ENCODE results near the gene TPRG1.

The TPRG1 gene

DNA sequence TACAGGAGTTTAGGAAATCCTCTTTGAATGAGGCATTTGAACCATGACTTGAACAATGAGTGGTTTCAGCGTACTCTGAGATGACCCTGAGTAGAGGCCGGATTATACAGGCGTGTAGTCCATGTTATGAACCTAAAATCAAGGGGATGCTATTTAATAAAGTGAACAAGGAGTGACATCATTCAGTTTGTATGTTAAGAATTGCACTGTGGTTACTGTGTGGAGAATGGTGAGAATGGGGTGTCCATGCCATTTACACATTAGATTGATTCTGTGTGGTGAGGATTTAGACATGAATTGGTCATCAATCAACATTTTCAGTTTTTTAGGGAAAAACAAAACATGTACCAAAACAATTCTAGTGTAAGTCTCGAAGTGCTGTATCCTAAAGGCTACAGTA is 65.8 kb downstream of the TPRG1 start:
- Histone ChIP-seq H3F3A (ENCODE audit: control insufficient read depth, insufficient read depth) (no peaks in the 10 kb centered on the region), H3K36me3 (ENCODE audit: control insufficient read depth, low read length) (no peaks in the 10 kb centered on the region), H3K79me2 (ENCODE audit: control insufficient read depth, low read length) (no peaks in the 10 kb centered on the region), H3K9me2 (replicated peaks; ENCODE audit: control insufficient read depth, low read length) (no peaks in the 10 kb centered on the region), H4K20me1 (ENCODE audit: control insufficient read depth, insufficient read depth, low read depth, low read length) (no peaks in the 10 kb centered on the region), H3K9me3 (ENCODE audit: control insufficient read depth, insufficient read depth, low read length) (no peaks in the 10 kb centered on the region), H3K4me3 (ENCODE audit: low read length) (no peak overlapping the region), H3K4me2 (ENCODE audit: low read length) (no peak overlapping the region), H3K27me3 (ENCODE audit: control insufficient read depth, low read length) (peaks cover 13% of the 10 kb centered on the region), H3K4me1 (ENCODE audit: control insufficient read depth, low read length) (no peaks in the 10 kb centered on the region), H3K27ac (ENCODE audit: low read depth, low read length) (no peak overlapping the region)
- TF ChIP-seq, protein P1, sequence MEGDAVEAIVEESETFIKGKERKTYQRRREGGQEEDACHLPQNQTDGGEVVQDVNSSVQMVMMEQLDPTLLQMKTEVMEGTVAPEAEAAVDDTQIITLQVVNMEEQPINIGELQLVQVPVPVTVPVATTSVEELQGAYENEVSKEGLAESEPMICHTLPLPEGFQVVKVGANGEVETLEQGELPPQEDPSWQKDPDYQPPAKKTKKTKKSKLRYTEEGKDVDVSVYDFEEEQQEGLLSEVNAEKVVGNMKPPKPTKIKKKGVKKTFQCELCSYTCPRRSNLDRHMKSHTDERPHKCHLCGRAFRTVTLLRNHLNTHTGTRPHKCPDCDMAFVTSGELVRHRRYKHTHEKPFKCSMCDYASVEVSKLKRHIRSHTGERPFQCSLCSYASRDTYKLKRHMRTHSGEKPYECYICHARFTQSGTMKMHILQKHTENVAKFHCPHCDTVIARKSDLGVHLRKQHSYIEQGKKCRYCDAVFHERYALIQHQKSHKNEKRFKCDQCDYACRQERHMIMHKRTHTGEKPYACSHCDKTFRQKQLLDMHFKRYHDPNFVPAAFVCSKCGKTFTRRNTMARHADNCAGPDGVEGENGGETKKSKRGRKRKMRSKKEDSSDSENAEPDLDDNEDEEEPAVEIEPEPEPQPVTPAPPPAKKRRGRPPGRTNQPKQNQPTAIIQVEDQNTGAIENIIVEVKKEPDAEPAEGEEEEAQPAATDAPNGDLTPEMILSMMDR (IDR thresholded peaks at IDR 0.05; ENCODE audit: low read depth, low read length, poor library complexity, severe bottlenecking) = no peak
- TF ChIP-seq EZH2phosphoT487 (IDR thresholded peaks at IDR 0.05; ENCODE audit: borderline replicate concordance, low read length) = no peak

DNA sequence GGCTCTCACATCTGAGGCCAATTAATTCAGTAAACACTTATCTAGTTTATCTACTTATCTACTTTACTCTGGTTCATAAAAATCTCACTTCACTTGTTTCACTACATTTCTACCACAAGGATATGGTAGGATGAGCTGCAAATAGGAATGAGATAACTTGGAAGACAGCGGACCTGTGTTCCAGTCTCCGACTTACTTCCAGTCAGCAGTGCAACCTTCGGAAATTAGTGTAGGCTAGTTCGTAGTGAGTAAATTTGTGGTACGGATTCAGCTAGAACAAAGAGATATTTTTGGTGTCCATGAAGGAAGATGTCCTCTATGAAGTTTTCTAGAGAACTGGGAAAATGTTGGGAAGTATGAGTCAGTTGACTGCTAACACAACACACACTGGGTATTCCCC is 66.3 kb downstream of the TPRG1 start:
- Histone ChIP-seq H3K27me3 (ENCODE audit: control insufficient read depth, low read length) (peaks cover 13% of the 10 kb centered on the region), H3F3A (ENCODE audit: control insufficient read depth, insufficient read depth) (no peaks in the 10 kb centered on the region)

DNA sequence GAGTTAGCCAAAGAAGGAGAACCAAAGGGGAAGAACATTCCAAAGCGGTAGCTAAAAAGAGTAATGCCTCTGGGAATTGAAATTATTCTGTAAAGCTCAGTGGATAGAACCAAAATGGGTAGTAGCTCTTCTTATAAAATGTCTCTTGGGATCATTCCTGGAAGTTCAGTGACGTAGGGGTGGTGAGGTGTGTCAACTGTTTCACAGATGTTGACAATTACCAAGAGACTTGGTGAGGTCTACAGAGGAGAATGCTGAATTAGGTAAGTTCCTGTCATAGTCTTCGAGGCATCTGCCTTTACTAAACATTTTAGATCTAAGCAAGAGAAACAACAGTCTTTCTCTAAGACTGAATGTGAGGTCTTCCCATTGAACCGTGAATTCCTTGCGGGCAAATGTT is 67.8 kb downstream of the TPRG1 start:
- Histone ChIP-seq H3F3A (ENCODE audit: control insufficient read depth, insufficient read depth) (no peaks in the 10 kb centered on the region), H3K27ac (ENCODE audit: low read depth, low read length) (no peak overlapping the region), H3K9me2 (replicated peaks; ENCODE audit: control insufficient read depth, low read length) (no peaks in the 10 kb centered on the region), H3K36me3 (ENCODE audit: control insufficient read depth, low read length) (no peaks in the 10 kb centered on the region), H3K79me2 (ENCODE audit: control insufficient read depth, low read length) (no peaks in the 10 kb centered on the region), H3K4me3 (ENCODE audit: low read length) (no peak overlapping the region), H3K27me3 (ENCODE audit: control insufficient read depth, low read length) (peaks cover 13% of the 10 kb centered on the region), H3K4me2 (ENCODE audit: low read length) (no peak overlapping the region), H3K4me1 (ENCODE audit: control insufficient read depth, low read length) (no peaks in the 10 kb centered on the region), H3K9me3 (ENCODE audit: control insufficient read depth, insufficient read depth, low read length) (no peaks in the 10 kb centered on the region), H4K20me1 (ENCODE audit: control insufficient read depth, insufficient read depth, low read depth, low read length) (no peaks in the 10 kb centered on the region)
- no peak for TF ChIP-seq EZH2phosphoT487 (IDR thresholded peaks at IDR 0.05; ENCODE audit: borderline replicate concordance, low read length)
- TF ChIP-seq, protein P1 (IDR thresholded peaks at IDR 0.05; ENCODE audit: low read depth, low read length, poor library complexity, severe bottlenecking) = no peak

More for the DNA sequence above, 66.3 kb downstream of the TPRG1 start:
- H4K20me1 ChIP-seq (ENCODE audit: control insufficient read depth, insufficient read depth, low read depth, low read length) = no peaks in the 10 kb centered on the region
- H3K4me2 ChIP-seq (ENCODE audit: low read length) = no peak overlapping the region
- H3K4me1 ChIP-seq (ENCODE audit: control insufficient read depth, low read length) = no peaks in the 10 kb centered on the region
- H3K36me3 ChIP-seq (ENCODE audit: control insufficient read depth, low read length) = no peaks in the 10 kb centered on the region
- H3K79me2 ChIP-seq (ENCODE audit: control insufficient read depth, low read length) = no peaks in the 10 kb centered on the region
- H3K9me3 ChIP-seq (ENCODE audit: control insufficient read depth, insufficient read depth, low read length) = no peaks in the 10 kb centered on the region
- H3K4me3 ChIP-seq (ENCODE audit: low read length) = no peak overlapping the region
- no peak overlapping the region for H3K27ac ChIP-seq (ENCODE audit: low read depth, low read length)
- H3K9me2 ChIP-seq (replicated peaks; ENCODE audit: control insufficient read depth, low read length) = no peaks in the 10 kb centered on the region
- TF ChIP-seq, protein P1 (IDR thresholded peaks at IDR 0.05; ENCODE audit: low read depth, low read length, poor library complexity, severe bottlenecking) = no peak
- TF ChIP-seq EZH2phosphoT487 (IDR thresholded peaks at IDR 0.05; ENCODE audit: borderline replicate concordance, low read length) = no peak

DNA sequence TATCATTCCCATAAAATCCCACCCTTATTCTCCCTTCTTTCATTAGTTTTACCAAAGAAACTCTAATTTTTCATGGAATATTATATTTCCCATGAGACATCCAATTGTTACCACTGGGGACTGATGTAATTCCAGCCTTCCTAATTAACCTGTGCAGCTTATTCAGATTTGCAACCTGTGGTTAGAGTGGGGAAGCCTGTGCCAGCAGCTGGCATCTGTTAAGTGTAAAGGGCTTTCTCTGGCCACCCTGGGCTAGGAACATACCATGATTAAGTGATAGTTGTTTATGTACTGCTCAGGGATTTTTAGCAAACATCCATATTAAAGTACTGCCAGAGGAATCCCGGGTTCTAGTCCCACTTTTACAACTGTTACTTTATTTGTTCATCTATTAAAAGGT is 78.2 kb downstream of the TPRG1 start:
- no peaks in the 10 kb centered on the region for H3K9me3 ChIP-seq (ENCODE audit: control insufficient read depth, insufficient read depth, low read length)
- H3K27ac ChIP-seq (ENCODE audit: low read depth, low read length) = no peak overlapping the region
- H3K79me2 ChIP-seq (ENCODE audit: control insufficient read depth, low read length) = no peaks in the 10 kb centered on the region
- H3K4me3 ChIP-seq (ENCODE audit: low read length) = no peak overlapping the region
- no peaks in the 10 kb centered on the region for H3K36me3 ChIP-seq (ENCODE audit: control insufficient read depth, low read length)
- no peaks in the 10 kb centered on the region for H3K27me3 ChIP-seq (ENCODE audit: control insufficient read depth, low read length)
- no peaks in the 10 kb centered on the region for H3K4me1 ChIP-seq (ENCODE audit: control insufficient read depth, low read length)
- H3K9me2 ChIP-seq (replicated peaks; ENCODE audit: control insufficient read depth, low read length) = no peaks in the 10 kb centered on the region
- H3K4me2 ChIP-seq (ENCODE audit: low read length) = no peak overlapping the region
- no peak for TF ChIP-seq EZH2phosphoT487 (IDR thresholded peaks at IDR 0.05; ENCODE audit: borderline replicate concordance, low read length)
- TF ChIP-seq, protein P1 (IDR thresholded peaks at IDR 0.05; ENCODE audit: low read depth, low read length, poor library complexity, severe bottlenecking) = no peak
- H4K20me1 ChIP-seq (ENCODE audit: control insufficient read depth, insufficient read depth, low read depth, low read length) = no peaks in the 10 kb centered on the region
- H3F3A ChIP-seq (ENCODE audit: control insufficient read depth, insufficient read depth) = no peaks in the 10 kb centered on the region

Measured in DOHH2 (cell line).